PC-9 (cell line): ENCODE measurements around the gene CKB.

Experiments
- CTCF ChIP-seq: fragments of 200-600 bp; sonication (generic); conservative IDR thresholded peaks from 2 replicates; pipeline ENCODE4 v1.6.1; 2017; ENCODE audit warnings: mixed run types, antibody characterized with exemption, mild to moderate bottlenecking, moderate library complexity
- EZH2 ChIP-seq: fragments of 200-600 bp; sonication (generic); IDR thresholded peaks from 2 replicates; pipeline ENCODE4 v1.8.0; 2017; ENCODE audit warnings: antibody characterized with exemption, low read depth

- TF ChIP-seq CTCF (no peak), EZH2 (no peak)
Measured at GRCh38 chr14:103545219-103545914, 22.7 kb upstream of the CKB start.
